SK-N-SH treated with all-trans-retinoic acid at 6 μM for 48 hours (cell line): ENCODE results near the gene MCM9.

ENCODE experiments used
- ATAC-seq: fragments of 200-7000 bp; cut with Tn5 transposase; 3 replicates; pipeline ENCODE4 v1.9.1; 2020; ENCODE audit warnings: mild to moderate bottlenecking, moderate library complexity
- ARNTL ChIP-seq: fragments of 450-650 bp; formaldehyde crosslinking; IDR thresholded peaks from 2 replicates; pipeline ENCODE4 v1.5.0; 2020; ENCODE audit warnings: low read depth, mild to moderate bottlenecking, moderate library complexity, borderline replicate concordance
- BACH2 ChIP-seq: fragments of 250-450 bp; sonication (Bioruptor Pico); IDR thresholded peaks from 2 replicates; pipeline ENCODE4 v1.9.0; 2021; ENCODE audit warnings: mild to moderate bottlenecking, borderline replicate concordance
- CSDC2 ChIP-seq: fragments of 250-450 bp; sonication (Bioruptor Pico); IDR thresholded peaks from 2 replicates; pipeline ENCODE4 v1.5.0; 2020; ENCODE audit warnings: mild to moderate bottlenecking, moderate library complexity
- ESRRG ChIP-seq: fragments of 250-450 bp; sonication (Bioruptor Pico); IDR thresholded peaks from 2 replicates; pipeline ENCODE4 v1.6.1; 2021; ENCODE audit warnings: mild to moderate bottlenecking
- GLIS3 ChIP-seq: fragments of 250-450 bp; sonication (Bioruptor Pico); IDR thresholded peaks from 2 replicates; pipeline ENCODE4 v1.5.0; 2020; ENCODE audit warnings: mild to moderate bottlenecking, moderate library complexity
- OSR1 ChIP-seq: fragments of 250-450 bp; sonication (Bioruptor Pico); IDR thresholded peaks from 2 replicates; pipeline ENCODE4 v1.8.0; 2022; ENCODE audit warnings: moderate library complexity, mild to moderate bottlenecking, inconsistent platforms
- PPARA ChIP-seq: fragments of 250-450 bp; sonication (Bioruptor Pico); IDR thresholded peaks from 2 replicates; pipeline ENCODE4 v1.5.0; 2020; ENCODE audit warnings: mild to moderate bottlenecking, borderline replicate concordance
- RARB ChIP-seq: fragments of 250-450 bp; sonication (Bioruptor Pico); IDR thresholded peaks from 2 replicates; pipeline ENCODE4 v1.8.0; 2021; ENCODE audit warnings: mild to moderate bottlenecking, moderate library complexity
- SNAI2 ChIP-seq: fragments of 250-450 bp; sonication (Bioruptor Pico); IDR thresholded peaks from 2 replicates; pipeline ENCODE4 v1.5.0; 2020; ENCODE audit warnings: mild to moderate bottlenecking, moderate library complexity
- TCF4 ChIP-seq: fragments of 250-450 bp; sonication (Bioruptor Pico); IDR thresholded peaks from 2 replicates; pipeline ENCODE4 v1.8.0; 2021; ENCODE audit warnings: mild to moderate bottlenecking, moderate library complexity, borderline replicate concordance
- TOX ChIP-seq: fragments of 250-450 bp; sonication (Bioruptor Pico); IDR thresholded peaks from 2 replicates; pipeline ENCODE4 v1.8.0; 2021; ENCODE audit warnings: mild to moderate bottlenecking, moderate library complexity, borderline replicate concordance
- ZC3H10 ChIP-seq: fragments of 250-450 bp; sonication (Bioruptor Pico); IDR thresholded peaks from 2 replicates; pipeline ENCODE4 v1.5.1; 2021; ENCODE audit warnings: mild to moderate bottlenecking, moderate library complexity
- ZFP3 ChIP-seq: fragments of 250-450 bp; sonication (Bioruptor Pico); IDR thresholded peaks from 2 replicates; pipeline ENCODE4 v1.5.0; 2020; ENCODE audit warnings: mild to moderate bottlenecking, moderate library complexity
- ZFP30 ChIP-seq: fragments of 450-650 bp; formaldehyde crosslinking; IDR thresholded peaks from 2 replicates; pipeline ENCODE4 v1.5.0; 2022; ENCODE audit warnings: mild to moderate bottlenecking, moderate library complexity
- ZNF565 ChIP-seq: fragments of 450-650 bp; formaldehyde crosslinking; conservative IDR thresholded peaks from 2 replicates; pipeline ENCODE4 v1.5.0; 2020; ENCODE audit warnings: low read depth, mild to moderate bottlenecking, moderate library complexity
- ZNF70 ChIP-seq: fragments of 450-650 bp; formaldehyde crosslinking; IDR thresholded peaks from 2 replicates; pipeline ENCODE4 v1.5.0; 2020; ENCODE audit warnings: mild to moderate bottlenecking, moderate library complexity
- ZNF8 ChIP-seq: fragments of 450-650 bp; formaldehyde crosslinking; IDR thresholded peaks from 2 replicates; pipeline ENCODE4 v1.5.0; 2020; ENCODE audit warnings: mild to moderate bottlenecking, moderate library complexity
- TF ChIP-seq, protein P1 (sequence below): fragments of 250-450 bp; sonication (Bioruptor Pico); IDR thresholded peaks from 2 replicates; pipeline ENCODE4 v1.5.0; 2020; ENCODE audit warnings: mild to moderate bottlenecking, moderate library complexity
- TF ChIP-seq, protein P2 (sequence below): fragments of 250-450 bp; sonication (Bioruptor Pico); IDR thresholded peaks from 2 replicates; pipeline ENCODE4 v1.8.0; 2021; ENCODE audit warnings: low read depth, mild to moderate bottlenecking, moderate library complexity, borderline replicate concordance
- TF ChIP-seq, protein P3 (sequence below): fragments of 250-450 bp; sonication (Bioruptor Pico); IDR thresholded peaks from 2 replicates; pipeline ENCODE4 v1.5.1; 2021; ENCODE audit warnings: mild to moderate bottlenecking, moderate library complexity
- TF ChIP-seq, protein P4 (sequence below): fragments of 250-450 bp; sonication (Bioruptor Pico); IDR thresholded peaks from 2 replicates; pipeline ENCODE4 v1.5.1; 2020; ENCODE audit warnings: low read depth, mild to moderate bottlenecking, moderate library complexity
- TF ChIP-seq, protein P5 (sequence below): fragments of 250-450 bp; sonication (Bioruptor Pico); IDR thresholded peaks from 2 replicates; pipeline ENCODE4 v1.8.0; 2020; ENCODE audit warnings: mild to moderate bottlenecking, moderate library complexity, borderline replicate concordance

Gene MCM9

DNA sequence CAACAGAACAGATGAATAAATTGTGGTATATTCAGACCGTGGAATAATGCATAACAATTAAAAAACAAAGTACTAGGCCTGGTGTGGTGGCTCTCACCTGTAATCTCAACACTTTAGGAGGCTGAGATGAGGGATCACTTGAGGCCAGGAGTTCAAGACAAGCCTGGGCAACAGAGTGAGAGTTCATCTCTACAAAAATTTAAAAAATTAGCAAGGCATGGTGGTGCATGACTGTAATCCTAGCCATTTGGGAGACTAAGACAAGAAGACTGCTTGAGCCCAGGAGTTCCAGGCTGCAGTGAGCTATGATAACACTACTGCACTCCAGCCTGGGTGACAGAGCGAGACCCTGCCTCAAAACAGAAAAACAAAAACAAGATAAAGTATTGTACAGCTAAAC lies 57.2 kb downstream of the MCM9 start:
- TF ChIP-seq ZC3H10 (CRISPR knock-in tag) (no peak), OSR1 (CRISPR knock-in tag) (no peak), TOX (CRISPR knock-in tag) (no peak), ESRRG (CRISPR knock-in tag) (no peak), ZFP3 (CRISPR knock-in tag) (no peak), PPARA (CRISPR knock-in tag) (no peak)
- TF ChIP-seq, protein P1, sequence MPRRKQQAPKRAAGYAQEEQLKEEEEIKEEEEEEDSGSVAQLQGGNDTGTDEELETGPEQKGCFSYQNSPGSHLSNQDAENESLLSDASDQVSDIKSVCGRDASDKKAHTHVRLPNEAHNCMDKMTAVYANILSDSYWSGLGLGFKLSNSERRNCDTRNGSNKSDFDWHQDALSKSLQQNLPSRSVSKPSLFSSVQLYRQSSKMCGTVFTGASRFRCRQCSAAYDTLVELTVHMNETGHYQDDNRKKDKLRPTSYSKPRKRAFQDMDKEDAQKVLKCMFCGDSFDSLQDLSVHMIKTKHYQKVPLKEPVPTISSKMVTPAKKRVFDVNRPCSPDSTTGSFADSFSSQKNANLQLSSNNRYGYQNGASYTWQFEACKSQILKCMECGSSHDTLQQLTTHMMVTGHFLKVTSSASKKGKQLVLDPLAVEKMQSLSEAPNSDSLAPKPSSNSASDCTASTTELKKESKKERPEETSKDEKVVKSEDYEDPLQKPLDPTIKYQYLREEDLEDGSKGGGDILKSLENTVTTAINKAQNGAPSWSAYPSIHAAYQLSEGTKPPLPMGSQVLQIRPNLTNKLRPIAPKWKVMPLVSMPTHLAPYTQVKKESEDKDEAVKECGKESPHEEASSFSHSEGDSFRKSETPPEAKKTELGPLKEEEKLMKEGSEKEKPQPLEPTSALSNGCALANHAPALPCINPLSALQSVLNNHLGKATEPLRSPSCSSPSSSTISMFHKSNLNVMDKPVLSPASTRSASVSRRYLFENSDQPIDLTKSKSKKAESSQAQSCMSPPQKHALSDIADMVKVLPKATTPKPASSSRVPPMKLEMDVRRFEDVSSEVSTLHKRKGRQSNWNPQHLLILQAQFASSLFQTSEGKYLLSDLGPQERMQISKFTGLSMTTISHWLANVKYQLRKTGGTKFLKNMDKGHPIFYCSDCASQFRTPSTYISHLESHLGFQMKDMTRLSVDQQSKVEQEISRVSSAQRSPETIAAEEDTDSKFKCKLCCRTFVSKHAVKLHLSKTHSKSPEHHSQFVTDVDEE (CRISPR knock-in tag), result no peak
- TF ChIP-seq, protein P2, sequence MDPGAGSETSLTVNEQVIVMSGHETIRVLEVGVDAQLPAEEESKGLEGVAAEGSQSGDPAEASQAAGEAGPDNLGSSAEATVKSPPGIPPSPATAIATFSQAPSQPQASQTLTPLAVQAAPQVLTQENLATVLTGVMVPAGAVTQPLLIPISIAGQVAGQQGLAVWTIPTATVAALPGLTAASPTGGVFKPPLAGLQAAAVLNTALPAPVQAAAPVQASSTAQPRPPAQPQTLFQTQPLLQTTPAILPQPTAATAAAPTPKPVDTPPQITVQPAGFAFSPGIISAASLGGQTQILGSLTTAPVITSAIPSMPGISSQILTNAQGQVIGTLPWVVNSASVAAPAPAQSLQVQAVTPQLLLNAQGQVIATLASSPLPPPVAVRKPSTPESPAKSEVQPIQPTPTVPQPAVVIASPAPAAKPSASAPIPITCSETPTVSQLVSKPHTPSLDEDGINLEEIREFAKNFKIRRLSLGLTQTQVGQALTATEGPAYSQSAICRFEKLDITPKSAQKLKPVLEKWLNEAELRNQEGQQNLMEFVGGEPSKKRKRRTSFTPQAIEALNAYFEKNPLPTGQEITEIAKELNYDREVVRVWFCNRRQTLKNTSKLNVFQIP (CRISPR knock-in tag), result no peak
- TF ChIP-seq, all 23 proteins: peak for 0
- no peak for ATAC-seq

DNA sequence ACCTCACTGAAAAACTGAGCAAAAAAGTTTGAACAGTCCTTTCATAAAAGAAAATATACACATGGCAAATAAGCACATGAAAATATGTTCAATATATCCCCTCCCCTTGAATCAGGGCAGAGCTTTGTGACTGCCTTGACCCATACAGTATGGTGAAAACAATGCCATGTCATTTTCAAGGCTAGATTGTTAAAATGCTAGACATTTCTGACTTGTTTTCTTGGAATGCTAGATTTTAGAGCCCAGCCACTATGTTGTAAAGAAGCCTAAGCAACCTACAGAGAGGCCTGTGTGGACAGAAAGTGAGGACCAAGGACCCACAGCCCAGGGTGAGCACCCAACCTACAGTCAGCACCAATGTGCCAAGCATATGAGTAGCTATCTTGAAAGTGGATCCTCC lies 58.1 kb downstream of the MCM9 start:
- TF ChIP-seq, protein P3, sequence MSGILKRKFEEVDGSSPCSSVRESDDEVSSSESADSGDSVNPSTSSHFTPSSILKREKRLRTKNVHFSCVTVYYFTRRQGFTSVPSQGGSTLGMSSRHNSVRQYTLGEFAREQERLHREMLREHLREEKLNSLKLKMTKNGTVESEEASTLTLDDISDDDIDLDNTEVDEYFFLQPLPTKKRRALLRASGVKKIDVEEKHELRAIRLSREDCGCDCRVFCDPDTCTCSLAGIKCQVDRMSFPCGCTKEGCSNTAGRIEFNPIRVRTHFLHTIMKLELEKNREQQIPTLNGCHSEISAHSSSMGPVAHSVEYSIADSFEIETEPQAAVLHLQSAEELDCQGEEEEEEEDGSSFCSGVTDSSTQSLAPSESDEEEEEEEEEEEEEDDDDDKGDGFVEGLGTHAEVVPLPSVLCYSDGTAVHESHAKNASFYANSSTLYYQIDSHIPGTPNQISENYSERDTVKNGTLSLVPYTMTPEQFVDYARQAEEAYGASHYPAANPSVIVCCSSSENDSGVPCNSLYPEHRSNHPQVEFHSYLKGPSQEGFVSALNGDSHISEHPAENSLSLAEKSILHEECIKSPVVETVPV, result no peak
- TF ChIP-seq GLIS3 (CRISPR knock-in tag), result no peak
- no peak for TF ChIP-seq SNAI2 (CRISPR knock-in tag)
- no peak for TF ChIP-seq ARNTL
- TF ChIP-seq ZNF70 (CRISPR knock-in tag), result no peak
- TF ChIP-seq ZNF8 (CRISPR knock-in tag), result no peak
- TF ChIP-seq ZFP3 (CRISPR knock-in tag), result no peak
- no peak for TF ChIP-seq ZFP30 (CRISPR knock-in tag)
- TF ChIP-seq ESRRG (CRISPR knock-in tag), result no peak
- ATAC-seq, result no peak

DNA sequence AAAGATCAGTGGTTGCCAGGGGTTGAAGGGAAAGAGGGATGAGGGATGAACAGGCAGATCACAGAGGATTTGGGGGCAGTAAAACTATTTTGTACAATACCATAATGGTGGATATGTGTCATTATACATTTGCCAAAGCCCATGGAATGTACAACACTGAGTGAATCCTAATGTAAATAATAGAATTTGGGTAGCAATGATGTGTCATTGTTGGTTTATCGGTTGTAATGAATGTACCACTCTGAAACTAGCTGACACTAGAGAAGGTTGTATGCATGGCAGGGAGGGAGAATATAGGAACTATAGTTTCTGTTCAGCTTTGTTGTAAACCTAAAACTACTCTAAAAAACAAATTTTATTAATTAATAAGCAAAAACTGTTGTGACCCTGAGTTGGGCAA lies 58.8 kb downstream of the MCM9 start:
- ATAC-seq, result no peak
- TF ChIP-seq, protein P2 (CRISPR knock-in tag), result no peak
- TF ChIP-seq RARB (CRISPR knock-in tag) (no peak), TOX (CRISPR knock-in tag) (no peak), ZC3H10 (CRISPR knock-in tag) (no peak), TCF4 (CRISPR knock-in tag) (no peak), PPARA (CRISPR knock-in tag) (no peak), SNAI2 (CRISPR knock-in tag) (no peak), BACH2 (CRISPR knock-in tag) (no peak), ZFP30 (CRISPR knock-in tag) (no peak), GLIS3 (CRISPR knock-in tag) (no peak), ESRRG (CRISPR knock-in tag) (no peak), ZNF565 (CRISPR knock-in tag) (no peak), ZNF8 (CRISPR knock-in tag) (no peak), ZNF70 (CRISPR knock-in tag) (no peak), CSDC2 (CRISPR knock-in tag) (no peak)
- TF ChIP-seq, protein P4, sequence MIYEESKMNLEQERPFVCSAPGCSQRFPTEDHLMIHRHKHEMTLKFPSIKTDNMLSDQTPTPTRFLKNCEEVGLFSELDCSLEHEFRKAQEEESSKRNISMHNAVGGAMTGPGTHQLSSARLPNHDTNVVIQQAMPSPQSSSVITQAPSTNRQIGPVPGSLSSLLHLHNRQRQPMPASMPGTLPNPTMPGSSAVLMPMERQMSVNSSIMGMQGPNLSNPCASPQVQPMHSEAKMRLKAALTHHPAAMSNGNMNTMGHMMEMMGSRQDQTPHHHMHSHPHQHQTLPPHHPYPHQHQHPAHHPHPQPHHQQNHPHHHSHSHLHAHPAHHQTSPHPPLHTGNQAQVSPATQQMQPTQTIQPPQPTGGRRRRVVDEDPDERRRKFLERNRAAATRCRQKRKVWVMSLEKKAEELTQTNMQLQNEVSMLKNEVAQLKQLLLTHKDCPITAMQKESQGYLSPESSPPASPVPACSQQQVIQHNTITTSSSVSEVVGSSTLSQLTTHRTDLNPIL (CRISPR knock-in tag), result no peak
- TF ChIP-seq, protein P5, sequence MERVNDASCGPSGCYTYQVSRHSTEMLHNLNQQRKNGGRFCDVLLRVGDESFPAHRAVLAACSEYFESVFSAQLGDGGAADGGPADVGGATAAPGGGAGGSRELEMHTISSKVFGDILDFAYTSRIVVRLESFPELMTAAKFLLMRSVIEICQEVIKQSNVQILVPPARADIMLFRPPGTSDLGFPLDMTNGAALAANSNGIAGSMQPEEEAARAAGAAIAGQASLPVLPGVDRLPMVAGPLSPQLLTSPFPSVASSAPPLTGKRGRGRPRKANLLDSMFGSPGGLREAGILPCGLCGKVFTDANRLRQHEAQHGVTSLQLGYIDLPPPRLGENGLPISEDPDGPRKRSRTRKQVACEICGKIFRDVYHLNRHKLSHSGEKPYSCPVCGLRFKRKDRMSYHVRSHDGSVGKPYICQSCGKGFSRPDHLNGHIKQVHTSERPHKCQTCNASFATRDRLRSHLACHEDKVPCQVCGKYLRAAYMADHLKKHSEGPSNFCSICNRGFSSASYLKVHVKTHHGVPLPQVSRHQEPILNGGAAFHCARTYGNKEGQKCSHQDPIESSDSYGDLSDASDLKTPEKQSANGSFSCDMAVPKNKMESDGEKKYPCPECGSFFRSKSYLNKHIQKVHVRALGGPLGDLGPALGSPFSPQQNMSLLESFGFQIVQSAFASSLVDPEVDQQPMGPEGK, result no peak
- TF ChIP-seq, protein P1 (CRISPR knock-in tag), result no peak
